IPS-18c (cell line): ENCODE data around the gene ZNF587B.
A peak's percentile ranks its signal among the peaks of the same experiment; 100 is the strongest.
"Not testable (repeated sequence)": the region's sequence is repeated elsewhere in the genome, so short reads cannot be mapped to it uniquely, and the experiment has no call there.

Experiments used
- H3K4me3 ChIP-seq: 2 replicates; pipeline ENCODE4 v1.7.0; 2013; ENCODE audit warnings: low read depth, mild to moderate bottlenecking, low read length, moderate library complexity; ENCODE audit not compliant: insufficient read depth
- H3K9me3 ChIP-seq: one replicate; pipeline ENCODE4 v1.6.1; 2013; ENCODE audit warnings: mild to moderate bottlenecking, low read length, moderate library complexity; ENCODE audit not compliant: control insufficient read depth, insufficient read depth

The ZNF587B gene

GRCh38 chr19:57830071-57830602 lies at the start of gene ZNF587B:
ZNF587B (plus strand) TSS chr19:57830299; CDS start chr19:57830529, 230 bp downstream.
- Histone ChIP-seq H3K9me3 (no peaks in the 10 kb centered on the region), H3K4me3 (peak within 1 kb of the TSS; percentile 72)

GRCh38 chr19:57786286-57786685 lies 43.8 kb upstream of the ZNF587B start:
- peaks cover 4% of the 10 kb centered on the region for H3K9me3 ChIP-seq
- H3K4me3 ChIP-seq: no peak overlapping the region; the same call in 1 of the 2 replicates

GRCh38 chr19:57786906-57787305 lies 43.2 kb upstream of the ZNF587B start:
- no peak overlapping the region for H3K4me3 ChIP-seq
- H3K9me3 ChIP-seq: peaks cover 4% of the 10 kb centered on the region

- Histone ChIP-seq H3K9me3 (peaks cover 4% of the 10 kb centered on the region), H3K4me3 (no peak overlapping the region)
Observed at GRCh38 chr19:57788114-57788692, 41.9 kb upstream of the ZNF587B start.

- Histone ChIP-seq H3K4me3 (no peak overlapping the region), H3K9me3 (peaks cover 4% of the 10 kb centered on the region)
Observed at GRCh38 chr19:57789288-57789687, 40.8 kb upstream of the ZNF587B start.

- not testable (repeated sequence) for H3K9me3 ChIP-seq
Observed at GRCh38 chr19:57796580-57796979, 33.5 kb upstream of the ZNF587B start.

GRCh38 chr19:57800696-57801095 lies 29.4 kb upstream of the ZNF587B start:
- Histone ChIP-seq H3K4me3 (no peak overlapping the region), H3K9me3 (no peaks in the 10 kb centered on the region)

More at GRCh38 chr19:57796580-57796979, 33.5 kb upstream of the ZNF587B start:
- H3K4me3 ChIP-seq: not testable (repeated sequence)

- H3K4me3 ChIP-seq: no peak overlapping the region
- no peaks in the 10 kb centered on the region for H3K9me3 ChIP-seq
Observed at GRCh38 chr19:57802269-57802668, 27.8 kb upstream of the ZNF587B start.

- peak overlapping the region; percentile 68; the same call in 1 of the 2 replicates for H3K4me3 ChIP-seq
- H3K9me3 ChIP-seq: no peaks in the 10 kb centered on the region
Observed at GRCh38 chr19:57803265-57803593, 26.9 kb upstream of the ZNF587B start.

GRCh38 chr19:57803594-57804325 lies 26.3 kb upstream of the ZNF587B start:
- Histone ChIP-seq H3K9me3 (no peaks in the 10 kb centered on the region), H3K4me3 (peak overlapping the region; percentile 68)

GRCh38 chr19:57807541-57807940 lies 22.6 kb upstream of the ZNF587B start:
- Histone ChIP-seq H3K9me3 (peaks cover 2% of the 10 kb centered on the region), H3K4me3 (no peak overlapping the region)

GRCh38 chr19:57810410-57811295 lies 19.4 kb upstream of the ZNF587B start:
- not testable (repeated sequence) for H3K4me3 ChIP-seq, H3K9me3 ChIP-seq

GRCh38 chr19:57812226-57812625 lies 17.9 kb upstream of the ZNF587B start:
- Histone ChIP-seq H3K4me3 (no peak overlapping the region), H3K9me3 (peaks cover 2% of the 10 kb centered on the region)

- not testable (repeated sequence) for H3K9me3 ChIP-seq, H3K4me3 ChIP-seq
Observed at GRCh38 chr19:57812975-57813820, 16.9 kb upstream of the ZNF587B start.

GRCh38 chr19:57813919-57814504 lies 16.1 kb upstream of the ZNF587B start:
- Histone ChIP-seq H3K9me3 (peaks cover 2% of the 10 kb centered on the region), H3K4me3 (peak overlapping the region; percentile 98)

GRCh38 chr19:57814505-57815246 lies 15.4 kb upstream of the ZNF587B start, which contains the start of gene ZNF552:
ZNF552 (minus strand) TSS chr19:57814913; CDS start chr19:57814743, 170 bp downstream.
- Histone ChIP-seq H3K9me3 (peaks cover 2% of the 10 kb centered on the region), H3K4me3 (peak within 1 kb of the TSS; percentile 98)
